ES-I3 (cell line): ENCODE results near the gene SPEG.
"Not testable (repeated sequence)": the region's sequence is repeated elsewhere in the genome, so short reads cannot be mapped to it uniquely, and the experiment has no call there.

Source experiments
- H3K36me3 ChIP-seq: 2 replicates; pipeline ENCODE4 v1.6.1; 2013; ENCODE audit warnings: mild to moderate bottlenecking, low read length, control low read depth, moderate library complexity; ENCODE audit not compliant: insufficient read depth
- H3K4me1 ChIP-seq: 2 replicates; pipeline ENCODE4 v1.6.1; 2013; ENCODE audit warnings: mild to moderate bottlenecking, control low read depth, low read length; ENCODE audit not compliant: insufficient read depth
- H3K9ac ChIP-seq: 2 replicates; pipeline ENCODE4 v1.6.1; 2013; ENCODE audit warnings: low read depth, mild to moderate bottlenecking, low read length, moderate library complexity
- H3K9me3 ChIP-seq: 2 replicates; pipeline ENCODE4 v1.6.1; 2013; ENCODE audit warnings: mild to moderate bottlenecking, low read length, moderate library complexity; ENCODE audit not compliant: control insufficient read depth, insufficient read depth

Gene SPEG

GRCh38 chr2:219434718-219435525 lies at the start of gene SPEG:
Gene SPEG, plus strand, starts transcription at chr2:219434843. Its CDS starts 135 bp downstream, at chr2:219434978.
- peak within 1 kb of the TSS; percentile 60 for H3K9ac ChIP-seq
- no peaks in the 10 kb centered on the region for H3K36me3 ChIP-seq
- H3K4me1 ChIP-seq: peaks cover 3% of the 10 kb centered on the region; the same call in 1 of the 2 replicates
- no peaks in the 10 kb centered on the region for H3K9me3 ChIP-seq

DNA sequence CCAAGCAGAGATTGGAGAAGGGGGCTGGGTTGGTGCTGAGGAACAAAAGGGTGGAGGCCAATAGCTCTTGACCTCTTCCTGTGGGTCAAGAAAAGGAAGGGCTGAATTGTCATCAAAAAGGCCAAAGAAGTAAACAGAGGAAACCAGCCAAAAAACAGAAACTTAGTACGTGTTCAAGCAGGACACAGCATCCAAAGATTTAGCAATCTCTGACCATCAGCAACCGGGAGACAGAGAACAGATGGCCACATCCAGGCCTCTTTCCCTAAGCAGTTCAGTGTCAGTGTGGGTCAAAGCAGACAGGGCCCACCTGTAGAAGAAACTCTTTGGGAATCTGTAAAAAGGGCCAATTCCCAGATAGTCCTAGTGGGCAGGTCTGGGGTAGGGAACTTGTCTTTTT lies 49.8 kb upstream of the SPEG start:
- Histone ChIP-seq H3K4me1 (no peaks in the 10 kb centered on the region), H3K9me3 (no peaks in the 10 kb centered on the region), H3K36me3 (peaks cover 15% of the 10 kb centered on the region), H3K9ac (no peak overlapping the region)

- Histone ChIP-seq H3K9me3 (no peaks in the 10 kb centered on the region), H3K9ac (no peak overlapping the region), H3K4me1 (no peaks in the 10 kb centered on the region), H3K36me3 (peaks cover 15% of the 10 kb centered on the region)
Measured at GRCh38 chr2:219385958-219386520, 48.6 kb upstream of the SPEG start.

DNA sequence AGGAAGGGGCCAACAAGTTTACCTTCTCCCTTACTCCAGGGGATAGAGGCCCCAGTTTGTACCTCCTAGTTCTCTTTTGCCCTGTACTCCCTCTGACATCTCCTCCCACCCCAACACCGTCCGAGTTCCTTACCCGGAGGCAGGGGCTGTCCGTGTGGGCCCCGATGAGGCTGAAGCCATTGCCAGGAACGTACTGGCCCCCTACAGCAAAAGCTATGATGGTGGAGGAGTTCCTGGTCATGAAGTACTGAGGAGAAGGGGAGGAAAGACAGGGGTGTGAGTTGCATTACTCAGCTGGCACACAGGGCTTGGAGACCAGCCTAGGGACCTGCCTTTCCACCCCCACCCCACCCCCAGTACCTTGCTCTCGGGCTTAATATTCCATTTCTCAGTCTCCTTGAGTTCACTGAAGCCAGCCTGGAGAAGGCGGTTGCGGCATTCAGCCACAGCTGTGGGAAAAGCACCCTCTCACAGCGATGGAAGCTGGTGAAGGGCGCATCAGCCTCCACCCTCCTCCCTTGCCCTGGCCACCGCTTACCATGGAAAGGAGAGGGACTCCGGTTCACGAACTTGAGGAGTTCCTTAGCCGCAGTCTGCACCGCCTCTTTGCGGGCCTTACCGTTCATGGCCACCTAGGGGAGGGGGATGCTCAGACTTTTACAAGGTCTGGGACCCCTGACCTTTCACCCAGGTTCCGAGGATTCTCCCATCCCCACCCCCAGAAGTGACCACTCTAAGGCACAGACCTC lies 47.9 kb upstream of the SPEG start:
- Histone ChIP-seq H3K4me1 (no peaks in the 10 kb centered on the region), H3K36me3 (peaks cover 9% of the 10 kb centered on the region), H3K9ac (peak overlapping the region; percentile 73; the same call in 1 of the 2 replicates), H3K9me3 (no peaks in the 10 kb centered on the region)

DNA sequence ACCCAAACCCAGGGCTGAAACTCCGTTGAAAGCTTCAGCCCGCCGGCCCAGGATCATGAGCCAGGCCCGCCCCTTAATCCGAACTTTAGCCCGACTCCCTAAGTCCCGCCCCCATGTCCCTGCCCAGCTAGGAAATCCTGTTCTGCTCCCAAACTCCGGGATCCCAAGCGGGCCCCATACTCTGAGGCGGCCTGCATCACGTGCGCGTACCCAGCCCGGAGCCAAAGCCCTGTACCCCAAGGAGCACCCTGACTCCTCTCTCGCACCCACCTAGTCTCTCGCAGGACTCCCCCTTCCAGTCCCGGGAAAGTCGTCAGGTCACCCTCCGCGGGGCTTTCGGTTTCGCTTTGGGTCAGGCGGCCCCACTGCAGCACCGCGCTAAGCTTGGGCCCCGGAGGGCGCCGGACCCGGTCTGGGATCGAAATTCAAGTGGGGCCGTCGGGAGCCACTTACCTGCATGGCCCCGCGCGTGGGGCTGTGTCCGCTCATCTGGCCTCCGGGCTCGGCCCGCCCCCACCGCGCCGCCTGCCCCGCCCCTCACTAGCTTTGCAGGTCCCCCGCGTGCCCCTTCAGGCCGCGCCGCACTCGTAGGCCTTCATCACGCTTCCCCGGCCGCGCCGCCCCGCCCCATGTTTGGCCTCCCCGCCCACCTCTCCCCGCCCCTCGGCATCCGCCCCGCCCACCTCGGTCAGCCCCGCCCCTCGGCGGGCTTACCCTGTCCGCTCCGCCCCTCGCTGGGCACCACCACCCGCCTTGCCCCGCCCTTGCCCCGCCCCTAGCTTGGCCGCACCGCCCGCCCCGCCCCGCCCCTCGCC lies 47.1 kb upstream of the SPEG start, which contains the start of gene DNPEP:
Gene DNPEP, minus strand, starts transcription at position 607 of the 815 bp plus-strand sequence. Its CDS starts 118 bp downstream, at position 489.
- Histone ChIP-seq H3K36me3 (peaks cover 8% of the 10 kb centered on the region), H3K4me1 (no peaks in the 10 kb centered on the region), H3K9me3 (no peaks in the 10 kb centered on the region), H3K9ac (peak within 1 kb of the TSS; percentile 76)

- Histone ChIP-seq H3K9ac (peak overlapping the region; percentile 76), H3K36me3 (peaks cover 8% of the 10 kb centered on the region; the same call in 1 of the 2 replicates), H3K9me3 (no peaks in the 10 kb centered on the region), H3K4me1 (no peaks in the 10 kb centered on the region)
Measured at GRCh38 chr2:219388121-219388906, 46.3 kb upstream of the SPEG start.

GRCh38 chr2:219388907-219389156 lies 45.8 kb upstream of the SPEG start:
- peak overlapping the region; percentile 76 for H3K9ac ChIP-seq
- H3K4me1 ChIP-seq: no peaks in the 10 kb centered on the region
- H3K9me3 ChIP-seq: no peaks in the 10 kb centered on the region

GRCh38 chr2:219392754-219393153 lies 41.9 kb upstream of the SPEG start:
- no peaks in the 10 kb centered on the region for H3K36me3 ChIP-seq
- H3K9ac ChIP-seq: no peak overlapping the region
- H3K9me3 ChIP-seq: no peaks in the 10 kb centered on the region
- H3K4me1 ChIP-seq: no peaks in the 10 kb centered on the region

More at GRCh38 chr2:219388907-219389156, 45.8 kb upstream of the SPEG start:
- peaks cover 6% of the 10 kb centered on the region; the same call in 1 of the 2 replicates for H3K36me3 ChIP-seq

GRCh38 chr2:219395056-219395455 lies 39.6 kb upstream of the SPEG start:
- not testable (repeated sequence) for H3K9me3 ChIP-seq, H3K36me3 ChIP-seq, H3K4me1 ChIP-seq, H3K9ac ChIP-seq

DNA sequence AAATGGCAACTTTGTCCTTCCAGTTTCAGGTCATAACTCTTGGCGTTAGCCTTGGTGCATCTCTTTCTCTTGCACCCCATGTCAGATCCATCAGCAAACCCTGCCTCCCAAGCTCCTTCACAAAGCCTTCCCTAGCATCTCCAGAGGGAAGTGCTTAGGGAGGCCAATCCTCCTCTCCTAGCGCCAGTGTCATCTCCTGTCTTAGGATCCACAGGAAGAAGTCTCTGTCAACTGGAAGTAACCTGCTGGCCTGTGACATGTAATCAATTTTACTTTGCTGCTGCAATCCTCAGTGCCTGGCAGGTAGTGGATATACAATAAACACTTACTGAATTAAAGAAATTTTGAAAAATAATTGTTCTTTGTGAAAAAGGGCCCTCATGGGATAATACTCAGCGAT lies 39.0 kb upstream of the SPEG start:
- Histone ChIP-seq H3K36me3 (no peaks in the 10 kb centered on the region), H3K4me1 (no peaks in the 10 kb centered on the region), H3K9me3 (no peaks in the 10 kb centered on the region), H3K9ac (no peak overlapping the region)

DNA sequence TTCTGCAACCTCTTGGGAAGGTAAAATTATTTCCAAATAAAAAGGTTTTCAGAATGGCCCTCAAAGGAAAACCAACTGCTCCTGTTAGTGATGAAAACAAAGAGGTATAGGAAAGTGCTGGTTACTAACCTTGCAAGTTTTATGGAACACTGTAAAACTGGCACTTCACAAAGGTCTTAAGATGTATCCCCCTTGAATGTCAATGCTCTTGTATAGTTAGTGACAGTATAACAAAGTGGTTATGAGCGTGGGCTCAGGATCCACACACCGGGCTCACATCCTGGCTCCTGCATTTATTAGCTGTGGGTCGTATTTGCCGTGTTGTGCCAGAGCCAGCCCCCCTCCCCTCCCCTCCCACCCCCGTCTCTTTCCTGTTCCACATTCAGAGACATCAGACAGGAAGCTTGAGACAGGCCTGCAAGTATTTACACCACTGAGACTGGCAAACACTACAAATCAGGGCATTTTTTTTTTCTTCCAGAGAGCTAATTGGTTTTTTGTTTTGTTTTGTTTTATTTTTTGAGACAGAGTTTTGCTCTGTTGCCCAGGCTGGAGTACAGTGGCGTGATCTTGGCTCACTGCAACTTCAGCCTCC lies 37.7 kb upstream of the SPEG start:
- Histone ChIP-seq H3K9ac (no peak overlapping the region), H3K4me1 (no peaks in the 10 kb centered on the region), H3K9me3 (no peaks in the 10 kb centered on the region)

GRCh38 chr2:219398721-219399363 lies 35.8 kb upstream of the SPEG start:
- no peaks in the 10 kb centered on the region for H3K9me3 ChIP-seq
- no peaks in the 10 kb centered on the region for H3K36me3 ChIP-seq
- peaks cover 8% of the 10 kb centered on the region; the same call in 1 of the 2 replicates for H3K4me1 ChIP-seq
- H3K9ac ChIP-seq: no peak overlapping the region

More for the DNA sequence above, 37.7 kb upstream of the SPEG start:
- H3K36me3 ChIP-seq: no peaks in the 10 kb centered on the region
